ENCODE measurements around the gene SYT15. TPM values are rescaled to one million over a fixed set of nuclear protein-coding genes. Genes with fewer than 3 reads are reported as not detected.

The SYT15 gene
- total RNA-seq, 2 donors from 2014 or later: 1.0 to 1.1 TPM

Other genes with a start within 250 kb of the SYT15 start
- not detected for gene ANXA8L1, start 203.4 kb upstream of the SYT15 start, total RNA-seq
- not detected for gene NPY4R, start 113.2 kb upstream of the SYT15 start, total RNA-seq
- not detected for gene GPRIN2, start 22.5 kb upstream of the SYT15 start, total RNA-seq